IMR-90 (cell line): ENCODE results near the gene MNT. TPM values are rescaled to one million over a fixed set of nuclear protein-coding genes. Genes with fewer than 3 reads are reported as not detected.

Experiments
- ATAC-seq: fragments of 200-7000 bp; cut with Tn5 transposase; 2 replicates; pipeline ENCODE4 v1.9.1; 2020; ENCODE audit warnings: low read depth, mild to moderate bottlenecking, moderate library complexity
- BruUV-seq: library from RNA; stranded (reverse); fragments of 400-500 nt; replicated peaks from 2 replicates; lab custom pipeline; 2021; lab: Mats Ljungman, UMichigan
- CTCF ChIA-PET: fragments of 300-600 bp; formaldehyde crosslinking; extraction: SDS; loops from one replicate; lab custom pipeline; 2021; ENCODE audit warnings: antibody characterized with exemption; lab: Yijun Ruan, JAX
- POLR2A ChIA-PET: fragments of 300-600 bp; sonication (Branson Sonifier 250); formaldehyde crosslinking; loops from one replicate; lab custom pipeline; 2022; ENCODE audit warnings: antibody characterized with exemption; ENCODE audit not compliant: unreplicated experiment; lab: Charles Lee
- DNase-seq: peaks from one replicate; pipeline ENCODE4 v3.0.0; 2013
- H2AFZ ChIP-seq: replicated peaks from 2 replicates; pipeline ENCODE3; 2013; ENCODE audit warnings: low read length, mild to moderate bottlenecking; ENCODE audit not compliant: poor library complexity
- H2AK5ac ChIP-seq: 2 replicates; pipeline ENCODE4 v1.6.1; 2013; ENCODE audit warnings: low read depth, low read length, inconsistent platforms
- H2AK9ac ChIP-seq: replicated peaks from 2 replicates; pipeline ENCODE3; 2013; ENCODE audit warnings: mild to moderate bottlenecking, low read depth, low read length, moderate library complexity; ENCODE audit not compliant: poor library complexity
- H2BK120ac ChIP-seq: 2 replicates; pipeline ENCODE4 v1.6.1; 2013; ENCODE audit warnings: low read depth, low read length, inconsistent platforms
- H2BK15ac ChIP-seq: 3 replicates; pipeline ENCODE4 v1.6.1; 2013; ENCODE audit warnings: low read depth, low read length, inconsistent platforms
- H2BK20ac ChIP-seq: 2 replicates; pipeline ENCODE4 v1.6.1; 2013; ENCODE audit warnings: low read depth, mild to moderate bottlenecking, inconsistent platforms, low read length, moderate library complexity
- H2BK5ac ChIP-seq: 2 replicates; pipeline ENCODE4 v1.6.1; 2013; ENCODE audit warnings: mild to moderate bottlenecking, low read depth, low read length, inconsistent platforms; ENCODE audit not compliant: poor library complexity, severe bottlenecking
- H3K14ac ChIP-seq: replicated peaks from 2 replicates; pipeline ENCODE4 v1.6.1; 2013; ENCODE audit warnings: low read depth, low read length, inconsistent platforms
- H3K18ac ChIP-seq: 2 replicates; pipeline ENCODE4 v1.6.1; 2013; ENCODE audit warnings: low read depth, low read length, control low read depth
- H3K23ac ChIP-seq: 2 replicates; pipeline ENCODE4 v1.6.1; 2013; ENCODE audit warnings: low read depth, low read length, inconsistent platforms
- H3K27ac ChIP-seq: 2 replicates; pipeline ENCODE4 v1.5.1; 2013; ENCODE audit warnings: mild to moderate bottlenecking, control low read depth, low read length; ENCODE audit not compliant: insufficient read depth
- H3K27me3 ChIP-seq: 2 replicates; pipeline ENCODE4 v1.6.1; 2013; ENCODE audit warnings: low read length; ENCODE audit not compliant: control insufficient read depth, insufficient read depth
- H3K36me3 ChIP-seq: 2 replicates; pipeline ENCODE4 v1.6.1; 2013; ENCODE audit warnings: low read length, mixed read lengths; ENCODE audit not compliant: control insufficient read depth, insufficient read depth
- H3K4ac ChIP-seq: 2 replicates; pipeline ENCODE4 v1.6.1; 2013; ENCODE audit warnings: low read depth, low read length, inconsistent platforms
- H3K4me1 ChIP-seq: 2 replicates; pipeline ENCODE4 v1.6.1; 2013; ENCODE audit warnings: low read length, mixed read lengths; ENCODE audit not compliant: control insufficient read depth, insufficient read depth
- H3K4me2 ChIP-seq: 2 replicates; pipeline ENCODE4 v1.6.1; 2013; ENCODE audit warnings: low read depth, mild to moderate bottlenecking, control low read depth, low read length, moderate library complexity
- H3K4me3 ChIP-seq: 2 replicates; pipeline ENCODE4 v1.5.1; 2013; ENCODE audit warnings: low read depth, mild to moderate bottlenecking, control low read depth, low read length, moderate library complexity; ENCODE audit not compliant: insufficient read depth
- H3K56ac ChIP-seq: 2 replicates; pipeline ENCODE4 v1.6.1; 2013; ENCODE audit warnings: low read length, inconsistent platforms; ENCODE audit not compliant: insufficient read depth; ENCODE audit errors: extremely low read depth
- H3K79me1 ChIP-seq, 2 experiments: 2 replicates each; pipeline ENCODE4 v1.6.1; 2013; ENCODE audit warnings: low read length in 2 of 2, inconsistent platforms in 1 of 2, low read depth in 1 of 2
- H3K9ac ChIP-seq: 2 replicates; pipeline ENCODE4 v1.6.1; 2013; ENCODE audit warnings: low read depth, low read length, control low read depth
- H3K9me1 ChIP-seq: 2 replicates; pipeline ENCODE4 v1.6.1; 2013; ENCODE audit warnings: low read length, inconsistent platforms; ENCODE audit not compliant: insufficient read depth
- H3K9me3 ChIP-seq: 2 replicates; pipeline ENCODE4 v1.6.1; 2013; ENCODE audit warnings: low read length; ENCODE audit not compliant: control insufficient read depth, insufficient read depth
- H4K20me1 ChIP-seq: 2 replicates; pipeline ENCODE4 v1.6.1; 2013; ENCODE audit warnings: low read length, inconsistent platforms; ENCODE audit not compliant: insufficient read depth
- H4K5ac ChIP-seq: 2 replicates; pipeline ENCODE4 v1.6.1; 2013; ENCODE audit warnings: mild to moderate bottlenecking, low read depth, low read length, control low read depth
- H4K8ac ChIP-seq, 2 experiments: 2 replicates each; pipeline ENCODE4 v1.6.1; 2013; ENCODE audit warnings: low read depth in 2 of 2, low read length in 2 of 2, control low read depth in 1 of 2, inconsistent platforms in 1 of 2
- H4K91ac ChIP-seq: 2 replicates; pipeline ENCODE4 v1.6.1; 2013; ENCODE audit warnings: low read depth, low read length, inconsistent platforms; ENCODE audit not compliant: insufficient read depth
- BHLHE40 ChIP-seq: fragments of 150-350 bp; IDR thresholded peaks from 2 replicates; pipeline ENCODE4 v1.6.1; 2016; ENCODE audit warnings: mild to moderate bottlenecking, low read depth, low read length
- CEBPB ChIP-seq: IDR thresholded peaks from 2 replicates; pipeline ENCODE4 v1.6.1; 2012; ENCODE audit warnings: low read depth, low read length, improper control_type of control experiment
- CHD1 ChIP-seq: IDR thresholded peaks from 2 replicates; pipeline ENCODE4 v1.6.1; 2012; ENCODE audit warnings: low read depth, low read length, improper control_type of control experiment
- ELK1 ChIP-seq: fragments of 150-350 bp; IDR thresholded peaks from 2 replicates; pipeline ENCODE4 v1.6.1; 2016; ENCODE audit warnings: low read depth, mild to moderate bottlenecking, low read length, moderate library complexity, borderline replicate concordance
- MAFK ChIP-seq: IDR thresholded peaks from 2 replicates; pipeline ENCODE4 v1.6.1; 2012; ENCODE audit warnings: low read depth, low read length, improper control_type of control experiment
- MAZ ChIP-seq: IDR thresholded peaks from 2 replicates; pipeline ENCODE4 v1.6.1; 2012; ENCODE audit warnings: low read depth, mild to moderate bottlenecking, low read length, improper control_type of control experiment, moderate library complexity, borderline replicate concordance
- MXI1 ChIP-seq: IDR thresholded peaks from 2 replicates; pipeline ENCODE4 v1.6.1; 2012; ENCODE audit warnings: low read depth, mild to moderate bottlenecking, low read length, moderate library complexity, borderline replicate concordance
- POLR2A ChIP-seq: IDR thresholded peaks from 2 replicates; pipeline ENCODE4 v1.6.1; 2012; ENCODE audit warnings: mild to moderate bottlenecking, low read depth, low read length
- RCOR1 ChIP-seq: IDR thresholded peaks from 2 replicates; pipeline ENCODE4 v1.6.1; 2012; ENCODE audit warnings: mild to moderate bottlenecking, low read length, improper control_type of control experiment; ENCODE audit not compliant: insufficient replicate concordance
- RFX5 ChIP-seq: IDR thresholded peaks from 2 replicates; pipeline ENCODE4 v1.8.0; 2012; ENCODE audit warnings: low read depth, mild to moderate bottlenecking, low read length, moderate library complexity
- SMC3 ChIP-seq: fragments of 150-350 bp; IDR thresholded peaks from 2 replicates; pipeline ENCODE4 v1.6.1; 2016; ENCODE audit warnings: low read depth, mild to moderate bottlenecking, antibody characterized with exemption, low read length, moderate library complexity
- USF2 ChIP-seq: fragments of 150-350 bp; IDR thresholded peaks from 2 replicates; pipeline ENCODE4 v1.6.1; 2017; ENCODE audit warnings: mild to moderate bottlenecking, antibody characterized with exemption, low read length, low read depth
- WGBS, 2 experiments: methylation state at CpG; one replicate each; pipeline versions ENCODE4 v1.1.5 to v1.1.7; 2013; ENCODE audit warnings: missing lambda C conversion rate in 2 of 2; ENCODE audit not compliant: insufficient read length in 1 of 2; ENCODE audit errors: extremely low coverage in 2 of 2; 5-methylcytosine and 5-hydroxymethylcytosine counted together
- dilution Hi-C: fragments of 300-500 bp; cut with HindIII; formaldehyde crosslinking; loops from one replicate; pipeline ENCODE4 v1.14.3; 2018; ENCODE audit warnings: low sequenced_read_pairs; ENCODE audit not compliant: unreplicated experiment
- in situ Hi-C: fragments of 300-500 bp; cut with MboI; formaldehyde crosslinking; loops from 3 replicates; pipeline ENCODE4 v1.14.3; 2019; ENCODE audit warnings: low sequenced_read_pairs, inconsistent platforms, mixed read lengths
- intact Hi-C: fragments of 100-400 bp; cut with micrococcal nuclease; formaldehyde crosslinking; loops from 2 replicates; pipeline ENCODE4 v1.10.0; 2022
- polyA plus RNA-seq, 3 experiments: library from polyadenylated mRNA; depleted of rRNA; stranded (reverse); fragments of >200 nt; gene quantifications; 2 replicates each; pipeline ENCODE4 v1.2.3, GENCODE V29; 2012; ENCODE audit warnings: low replicate concordance in 1 of 3
- total RNA-seq: library from RNA; depleted of rRNA; stranded (reverse); fragments of >200 nt; gene quantifications from 2 replicates; pipeline ENCODE4 v1.2.3, GENCODE V29; 2012
- TF ChIP-seq, protein P1 (sequence below): conservative IDR thresholded peaks from 2 replicates; pipeline ENCODE4 v1.5.1; 2012; ENCODE audit warnings: mild to moderate bottlenecking, low read depth, low read length, improper control_type of control experiment

MNT gene
- total and polyA plus RNA-seq, 2 of the 4 experiments (the other 2 are of a cell fraction): 1.4 to 8.3 TPM

DNA sequence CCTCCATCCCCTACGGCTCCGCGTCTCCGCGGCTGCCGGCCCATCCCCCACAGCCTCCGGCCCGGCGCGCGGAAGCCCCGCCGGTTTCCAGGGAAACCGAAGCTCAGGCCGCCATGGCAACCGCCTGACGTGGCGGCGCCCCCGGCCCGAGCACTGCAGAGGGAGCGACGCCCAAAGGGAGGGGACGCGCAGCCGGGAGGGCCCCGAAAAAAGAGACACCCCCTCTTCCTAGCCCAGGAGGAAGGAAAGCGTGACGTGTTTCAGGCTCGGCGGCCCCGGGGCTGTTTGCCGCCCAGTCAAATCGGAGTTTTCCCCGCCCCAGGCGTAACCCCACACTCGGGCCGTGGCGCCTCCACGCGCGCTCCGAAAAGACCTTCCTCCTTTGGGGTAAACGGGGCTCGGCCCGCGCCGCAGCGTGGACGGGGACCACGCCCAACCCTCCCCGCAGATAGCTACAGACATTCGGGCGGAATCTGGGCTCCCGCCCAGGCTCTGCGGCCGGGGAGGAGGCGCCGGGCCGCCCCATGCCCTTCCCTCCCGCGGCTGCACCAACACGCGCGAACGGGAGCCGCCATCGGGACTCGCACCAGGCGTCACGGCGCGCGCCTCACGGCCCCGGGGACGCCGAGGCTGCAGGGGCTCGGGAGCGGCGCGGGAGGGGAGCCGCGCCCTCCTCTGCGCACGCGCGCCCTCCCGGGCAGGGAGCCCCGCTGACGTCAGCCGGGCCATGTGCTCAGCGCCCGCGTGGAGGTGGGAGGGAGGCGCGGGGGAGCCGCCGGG lies 7.5 kb downstream of the MNT start:
- peak overlapping the region; percentile 75; the same call in 2 of the 3 replicates for H2BK15ac ChIP-seq
- peak; percentile 90; the same call in 1 of the 2 replicates for TF ChIP-seq MAZ
- no peak for TF ChIP-seq CEBPB
- TF ChIP-seq USF2: peak; percentile 76
- TF ChIP-seq BHLHE40: no peak
- TF ChIP-seq, protein P1, sequence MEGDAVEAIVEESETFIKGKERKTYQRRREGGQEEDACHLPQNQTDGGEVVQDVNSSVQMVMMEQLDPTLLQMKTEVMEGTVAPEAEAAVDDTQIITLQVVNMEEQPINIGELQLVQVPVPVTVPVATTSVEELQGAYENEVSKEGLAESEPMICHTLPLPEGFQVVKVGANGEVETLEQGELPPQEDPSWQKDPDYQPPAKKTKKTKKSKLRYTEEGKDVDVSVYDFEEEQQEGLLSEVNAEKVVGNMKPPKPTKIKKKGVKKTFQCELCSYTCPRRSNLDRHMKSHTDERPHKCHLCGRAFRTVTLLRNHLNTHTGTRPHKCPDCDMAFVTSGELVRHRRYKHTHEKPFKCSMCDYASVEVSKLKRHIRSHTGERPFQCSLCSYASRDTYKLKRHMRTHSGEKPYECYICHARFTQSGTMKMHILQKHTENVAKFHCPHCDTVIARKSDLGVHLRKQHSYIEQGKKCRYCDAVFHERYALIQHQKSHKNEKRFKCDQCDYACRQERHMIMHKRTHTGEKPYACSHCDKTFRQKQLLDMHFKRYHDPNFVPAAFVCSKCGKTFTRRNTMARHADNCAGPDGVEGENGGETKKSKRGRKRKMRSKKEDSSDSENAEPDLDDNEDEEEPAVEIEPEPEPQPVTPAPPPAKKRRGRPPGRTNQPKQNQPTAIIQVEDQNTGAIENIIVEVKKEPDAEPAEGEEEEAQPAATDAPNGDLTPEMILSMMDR: no peak
- TF ChIP-seq ELK1: no peak
- no peak for TF ChIP-seq RCOR1
- TF ChIP-seq MAFK: no peak
- peak; percentile 68 for TF ChIP-seq POLR2A
- TF ChIP-seq CHD1: peak; percentile 78; the same call in 1 of the 2 replicates
- no peak for TF ChIP-seq SMC3
- TF ChIP-seq MXI1: peak; percentile 69; the same call in 1 of the 2 replicates
- no peak for TF ChIP-seq RFX5

More for the DNA sequence above, 7.5 kb downstream of the MNT start:
- Histone ChIP-seq H2AK9ac (peak overlapping the region; percentile 100), H2BK20ac (no peak overlapping the region; the same call in 1 of the 2 replicates), H4K20me1 (peaks cover 44% of the 10 kb centered on the region), H3K18ac (peak overlapping the region; percentile 50; the same call in 1 of the 2 replicates), H3K79me1 (peaks cover 22 to 76% of the 10 kb centered on the region in 2 experiments), H3K4me1 (peaks cover 38% of the 10 kb centered on the region), H3K4ac (peak overlapping the region; percentile 88), H3K9me3 (no peaks in the 10 kb centered on the region), H2BK5ac (peak overlapping the region; percentile 93), H3K27me3 (no peaks in the 10 kb centered on the region), H3K9ac (peak overlapping the region; percentile 81), H3K4me2 (peak overlapping the region; percentile 93), H4K8ac (peak overlapping the region; percentile 81 to 90), H3K56ac (peak overlapping the region; percentile 95), H4K91ac (peak overlapping the region; percentile 97), H4K5ac (peak overlapping the region; percentile 51), H3K9me1 (peaks cover 17% of the 10 kb centered on the region), H3K23ac (peak overlapping the region; percentile 90), H2BK120ac (peak overlapping the region; percentile 88), H3K14ac (peak overlapping the region; percentile 95), H3K4me3 (peak overlapping the region; percentile 61), H3K36me3 (peaks cover 2% of the 10 kb centered on the region; the same call in 1 of the 2 replicates), H3K27ac (peak overlapping the region; percentile 98), H2AFZ (peak overlapping the region; percentile 91), H2AK5ac (peak overlapping the region; percentile 92)
- 0% methylated on average over 8 of the region's 99 CpGs; no CpG with 5 or more reads in 1 of the 2 experiments for WGBS, 2 experiments
- POLR2A ChIA-PET: interaction anchor here (0.6 to 0.7 kb wide), 4 partner anchors 8 to 30 kb away, joined by 3 to 4 read pairs (median 3); no protein-coding TSS in a partner anchor
- CTCF ChIA-PET: interaction anchor here (1.4 to 3.2 kb wide), 3 partner anchors 11 to 22 kb away, joined by 3 to 21 read pairs (median 6); no protein-coding TSS in a partner anchor
- DNase-seq (peak; percentile 78), ATAC-seq (peak; percentile 27)
- in situ Hi-C loops (no loop called here), intact Hi-C loops (no loop called here), dilution Hi-C loops (no loop called here)
- no TSS peak for BruUV-seq
